Measurements from ENCODE around the gene TCTA. TPM values are rescaled to one million over a fixed set of nuclear protein-coding genes. Genes with fewer than 3 reads are reported as not detected.
A peak's percentile ranks its signal among the peaks of the same experiment; 100 is the strongest.

The TCTA gene
- total and polyA plus RNA-seq, 9 of the 15 experiments (the other 6 are each of a cell fraction or from before 2014, with no cell fraction given): 4.0 to 15.4 (median 8.2) TPM

DNA sequence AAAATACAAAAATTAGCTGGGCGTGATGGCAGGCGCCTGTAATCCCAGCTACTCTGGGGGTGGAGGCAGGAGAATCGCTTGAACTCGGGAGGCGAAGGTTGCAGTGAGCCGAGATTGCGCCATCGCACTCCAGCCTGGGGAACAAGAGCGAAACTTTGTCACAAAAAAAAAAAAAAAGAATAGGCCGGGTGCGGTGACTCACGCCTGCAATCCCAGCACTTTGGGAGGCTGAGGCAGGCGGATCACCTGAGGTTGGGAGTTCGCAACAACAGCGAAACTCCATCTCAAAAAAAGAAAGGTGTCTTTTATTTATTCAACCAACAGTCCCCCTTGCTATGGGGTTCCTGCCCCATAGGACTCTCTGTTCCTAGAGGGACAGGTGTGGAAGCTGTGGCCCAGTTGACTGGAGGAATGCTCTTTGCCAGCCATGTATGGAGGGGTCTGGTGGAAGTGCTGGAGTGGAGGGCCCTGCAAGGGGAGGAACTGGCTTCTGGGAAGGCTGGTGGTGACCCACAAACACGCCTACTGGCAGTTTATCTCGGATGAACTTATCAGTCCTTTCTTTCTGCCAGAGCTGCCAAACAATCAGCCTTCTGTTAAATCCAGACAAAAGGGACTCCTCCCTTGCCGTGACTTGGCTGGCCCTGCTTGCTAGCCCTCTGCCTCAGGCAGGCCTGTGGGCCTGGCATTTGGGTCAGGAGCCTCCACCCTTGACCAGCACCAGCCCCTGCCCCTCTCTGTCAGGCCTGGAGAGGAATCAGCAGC lies 53.2 kb downstream of the TCTA start:
- H3K9ac ChIP-seq (ENCODE audit: insufficient read depth in 1 of 2, low read depth in 2 of 2, low read length in 2 of 2): peak overlapping the region; percentile 17 to 81; a peak in 1 of 4 replicates
- peak overlapping the region; percentile 74; the same call in 2 of the 3 replicates for H3K27ac ChIP-seq (ENCODE audit: extremely low read depth, low read depth, low read length)
- no peaks in the 10 kb centered on the region for H3K9me3 ChIP-seq (replicated peaks; ENCODE audit: control insufficient read depth, insufficient read depth, low read depth, low read length)
- ATAC-seq: no peak
- intact Hi-C loops (cut with micrococcal nuclease): no loop called here
- no peaks in the 10 kb centered on the region for H4K20me1 ChIP-seq (replicated peaks; ENCODE audit: control insufficient read depth, insufficient read depth, low read length)
- no peak overlapping the region for H3K4me3 ChIP-seq
- H3K4me2 ChIP-seq (ENCODE audit: insufficient read depth, low read length): peak overlapping the region; percentile 76
- no TSS peak for BruUV-seq (replicated peaks)
- DNase-seq (ENCODE audit: extremely low read depth in 1 of 4, low spot score in 3 of 4): peak; percentile 37 to 72 (median 44)
- H3K79me2 ChIP-seq (ENCODE audit: control insufficient read depth, insufficient read depth, low read length): peaks cover under 1% of the 10 kb centered on the region; the same call in 1 of the 3 replicates
- in situ Hi-C loops (cut with MboI): no loop called here
- no peaks in the 10 kb centered on the region for H3K36me3 ChIP-seq (ENCODE audit: control insufficient read depth, insufficient read depth, low read length)
- 4% methylated on average over 17 of the region's 18 CpGs for WGBS (ENCODE audit: insufficient coverage, low coverage, missing lambda C conversion rate)
- CTCF ChIA-PET (ENCODE audit: low intra/inter-chr PET ratio): no interaction called here
- H2AFZ ChIP-seq (ENCODE audit: low read depth, low read length): peak overlapping the region; percentile 76
- peak; percentile 57 for FAIRE-seq
- H3K4me1 ChIP-seq (replicated peaks in 1 of 2; ENCODE audit: control insufficient read depth in 2 of 2, insufficient read depth in 2 of 2, low read length in 2 of 2): peaks cover 30 to 35% of the 10 kb centered on the region in 2 experiments
- no peaks in the 10 kb centered on the region for H3K27me3 ChIP-seq (ENCODE audit: control insufficient read depth in 2 of 2, insufficient read depth in 2 of 2, low read length in 2 of 2)
- H3K9me1 ChIP-seq (ENCODE audit: control insufficient read depth, insufficient read depth, low read length): no peaks in the 10 kb centered on the region
- POLR2A ChIA-PET: interaction anchor here (0.6 to 1.3 kb wide), 4 partner anchors 9 to 405 kb away, joined by 3 to 4 read pairs (median 4); no protein-coding TSS in a partner anchor
- no peak for TF ChIP-seq ZNF668 (CRISPR knock-in tag; IDR thresholded peaks at IDR 0.05)
- no peak for TF ChIP-seq CREBBP (IDR thresholded peaks at IDR 0.05; ENCODE audit: low read depth, low read length)
- TF ChIP-seq SMARCB1 (IDR thresholded peaks at IDR 0.05; ENCODE audit: insufficient read length, low read depth): no peak
- no peak for TF ChIP-seq CHD7 (IDR thresholded peaks at IDR 0.05; ENCODE audit: low read depth, low read length)
- no peak for TF ChIP-seq DIDO1 (tag; IDR thresholded peaks at IDR 0.05; ENCODE audit: low read depth)
- TF ChIP-seq ZNF644 (tag; IDR thresholded peaks at IDR 0.05; ENCODE audit: low read depth): no peak
- TF ChIP-seq ZNF695 (CRISPR knock-in tag; IDR thresholded peaks at IDR 0.05): no peak
- TF ChIP-seq ZNF584 (CRISPR knock-in tag; IDR thresholded peaks at IDR 0.05; ENCODE audit: low read depth): no peak
- no peak for TF ChIP-seq ZNF583 (CRISPR knock-in tag; IDR thresholded peaks at IDR 0.05)
- TF ChIP-seq WHSC1 (IDR thresholded peaks at IDR 0.05; ENCODE audit: low read length): no peak

Data from K562 (cell line).